H9 (cell line): ENCODE data around the gene OR51V1. TPM values are rescaled to one million over a fixed set of nuclear protein-coding genes. Genes with fewer than 3 reads are reported as not detected.

Source experiments
- DNase-seq: peaks from one replicate; pipeline ENCODE4 v3.0.0-alpha.2; 2017
- H2AFZ ChIP-seq: one replicate; pipeline ENCODE4 v1.6.1; 2013; ENCODE audit warnings: mild to moderate bottlenecking, low read length, control low read depth, moderate library complexity
- H2AK5ac ChIP-seq: 2 replicates; pipeline ENCODE4 v1.6.1; 2013; ENCODE audit warnings: low read length, control low read depth, mixed read lengths; ENCODE audit not compliant: insufficient read length
- H2BK120ac ChIP-seq: one replicate; pipeline ENCODE4 v1.6.1; 2013; ENCODE audit warnings: low read depth, mild to moderate bottlenecking, low read length, control low read depth, inconsistent platforms; ENCODE audit not compliant: poor library complexity, severe bottlenecking
- H2BK12ac ChIP-seq: 2 replicates; pipeline ENCODE4 v1.6.1; 2013; ENCODE audit warnings: low read length, control low read depth, mixed read lengths, low read depth; ENCODE audit not compliant: insufficient read length
- H2BK15ac ChIP-seq: 2 replicates; pipeline ENCODE4 v1.6.1; 2013; ENCODE audit warnings: low read depth, low read length, control low read depth
- H2BK20ac ChIP-seq: one replicate; pipeline ENCODE4 v1.6.1; 2013; ENCODE audit warnings: low read depth, mild to moderate bottlenecking, low read length, control low read depth, inconsistent platforms; ENCODE audit not compliant: poor library complexity, severe bottlenecking
- H2BK5ac ChIP-seq: 2 replicates; pipeline ENCODE4 v1.6.1; 2013; ENCODE audit warnings: low read length, control low read depth, mixed read lengths; ENCODE audit not compliant: insufficient read length
- H3K14ac ChIP-seq: 2 replicates; pipeline ENCODE4 v1.6.1; 2013; ENCODE audit warnings: low read length, control low read depth; ENCODE audit not compliant: insufficient read depth
- H3K18ac ChIP-seq: 2 replicates; pipeline ENCODE4 v1.6.1; 2013; ENCODE audit warnings: low read depth, mild to moderate bottlenecking, mixed read lengths, low read length, control low read depth; ENCODE audit not compliant: insufficient read length
- H3K23ac ChIP-seq: 2 replicates; pipeline ENCODE4 v1.6.1; 2013; ENCODE audit warnings: low read length, control low read depth, mixed read lengths, low read depth; ENCODE audit not compliant: insufficient read length
- H3K23me2 ChIP-seq: 2 replicates; pipeline ENCODE4 v1.6.1; 2013; ENCODE audit warnings: low read depth, mild to moderate bottlenecking, mixed read lengths, low read length, control low read depth; ENCODE audit not compliant: insufficient read length, poor library complexity, severe bottlenecking
- H3K27ac ChIP-seq: 2 replicates; pipeline ENCODE4 v1.5.1; 2013; ENCODE audit warnings: low read length, control low read depth, mixed read lengths, low read depth; ENCODE audit not compliant: insufficient read length
- H3K27me3 ChIP-seq: 2 replicates; pipeline ENCODE4 v1.6.1; 2013; ENCODE audit warnings: low read length, control low read depth, inconsistent platforms; ENCODE audit not compliant: insufficient read depth
- H3K4ac ChIP-seq: 2 replicates; pipeline ENCODE4 v1.6.1; 2013; ENCODE audit warnings: low read depth, mild to moderate bottlenecking, control low read depth, inconsistent platforms, low read length, moderate library complexity
- H3K4me1 ChIP-seq: 2 replicates; pipeline ENCODE4 v1.6.1; 2013; ENCODE audit warnings: low read length, control low read depth, inconsistent platforms; ENCODE audit not compliant: insufficient read depth
- H3K4me2 ChIP-seq: 2 replicates; pipeline ENCODE4 v1.6.1; 2013; ENCODE audit warnings: low read length, control low read depth, mixed read lengths; ENCODE audit not compliant: insufficient read length, insufficient read depth
- H3K56ac ChIP-seq: 2 replicates; pipeline ENCODE4 v1.6.1; 2013; ENCODE audit warnings: low read depth, mild to moderate bottlenecking, mixed read lengths, low read length, control low read depth; ENCODE audit not compliant: insufficient read length
- H3K79me1 ChIP-seq: 2 replicates; pipeline ENCODE4 v1.6.1; 2013; ENCODE audit warnings: low read depth, mild to moderate bottlenecking, moderate library complexity, low read length, control low read depth, inconsistent platforms; ENCODE audit not compliant: insufficient read depth, poor library complexity, severe bottlenecking
- H3K79me2 ChIP-seq: 2 replicates; pipeline ENCODE4 v1.6.1; 2013; ENCODE audit warnings: low read length, control low read depth, inconsistent platforms; ENCODE audit not compliant: insufficient read depth
- H3K9ac ChIP-seq: 2 replicates; pipeline ENCODE4 v1.6.1; 2013; ENCODE audit warnings: low read length, control low read depth, mixed read lengths; ENCODE audit not compliant: insufficient read length; ENCODE audit errors: extremely low read depth
- H3K9me3 ChIP-seq: one replicate; pipeline ENCODE4 v1.6.1; 2013; ENCODE audit warnings: low read depth, low read length, inconsistent platforms; ENCODE audit not compliant: control insufficient read depth
- H3T11ph ChIP-seq: one replicate; pipeline ENCODE4 v1.6.1; 2013; ENCODE audit warnings: mild to moderate bottlenecking, low read length, control low read depth, inconsistent platforms
- H4K20me1 ChIP-seq: one replicate; pipeline ENCODE4 v1.6.1; 2013; ENCODE audit not compliant: control insufficient read depth, insufficient read length, insufficient read depth
- H4K5ac ChIP-seq: 2 replicates; pipeline ENCODE4 v1.6.1; 2013; ENCODE audit warnings: low read depth, mild to moderate bottlenecking, mixed read lengths, low read length, control low read depth; ENCODE audit not compliant: insufficient read length
- H4K8ac ChIP-seq: replicated peaks from 2 replicates; pipeline ENCODE4 v1.6.1; 2013; ENCODE audit warnings: low read length, control low read depth, mixed read lengths, low read depth; ENCODE audit not compliant: insufficient read length
- H4K91ac ChIP-seq: 2 replicates; pipeline ENCODE4 v1.6.1; 2013; ENCODE audit warnings: low read depth, mild to moderate bottlenecking, moderate library complexity, mixed read lengths, low read length, control low read depth; ENCODE audit not compliant: insufficient read length
- H3K27ac Mint-ChIP-seq, 3 experiments: 2 replicates in 2 of 3; 3 replicates in 1 of 3; pipeline ENCODE4 v1.8.0; 2020 to 2021; ENCODE audit warnings: mixed read lengths in 3 of 3, mild to moderate bottlenecking in 1 of 3, moderate library complexity in 1 of 3
- H3K27me3 Mint-ChIP-seq: 2 replicates; pipeline ENCODE4 v1.8.0; 2021; ENCODE audit warnings: low read depth, mild to moderate bottlenecking, moderate library complexity, mixed read lengths
- H3K36me3 Mint-ChIP-seq, 3 experiments: 2 replicates in 2 of 3; 3 replicates in 1 of 3; pipeline ENCODE4 v1.8.0; 2020 to 2021; ENCODE audit warnings: low read depth in 3 of 3, mixed read lengths in 3 of 3; ENCODE audit not compliant: insufficient read depth in 1 of 3
- H3K4me1 Mint-ChIP-seq, 2 experiments: 2 replicates each; pipeline ENCODE4 v1.8.0; 2020; ENCODE audit warnings: mixed read lengths in 2 of 2
- H3K4me3 Mint-ChIP-seq, 2 experiments: 2 replicates in 1 of 2; 3 replicates in 1 of 2; pipeline ENCODE4 v1.8.0; 2020 to 2021; ENCODE audit warnings: mild to moderate bottlenecking in 2 of 2, mixed read lengths in 2 of 2, moderate library complexity in 1 of 2
- H3K9me3 Mint-ChIP-seq, 2 experiments: 2 replicates in 1 of 2; 3 replicates in 1 of 2; pipeline ENCODE4 v1.8.0; 2020; ENCODE audit warnings: mild to moderate bottlenecking in 2 of 2, mixed read lengths in 2 of 2, moderate library complexity in 1 of 2
- CTCF ChIP-seq: fragments of 200-600 bp; sonication (generic); conservative IDR thresholded peaks from 3 replicates; pipeline ENCODE4 v1.8.0; 2021; ENCODE audit warnings: antibody characterized with exemption, mild to moderate bottlenecking
- WGBS: extraction: QIAGEN DNeasy Blood & Tissue Kit; methylation state at CpG from one replicate; pipeline ENCODE4 v1.1.7; 2013; ENCODE audit warnings: missing lambda C conversion rate, low lambda C conversion rate, mixed read lengths; ENCODE audit not compliant: insufficient read length; ENCODE audit errors: extremely low coverage; 5-methylcytosine and 5-hydroxymethylcytosine counted together
- total RNA-seq: library from RNA; stranded (reverse); gene quantifications from 2 replicates; pipeline ENCODE4 v1.2.1, GENCODE V29; 2021

The OR51V1 gene
- total RNA-seq, 1 experiment from 2014 or later = not detected

DNA sequence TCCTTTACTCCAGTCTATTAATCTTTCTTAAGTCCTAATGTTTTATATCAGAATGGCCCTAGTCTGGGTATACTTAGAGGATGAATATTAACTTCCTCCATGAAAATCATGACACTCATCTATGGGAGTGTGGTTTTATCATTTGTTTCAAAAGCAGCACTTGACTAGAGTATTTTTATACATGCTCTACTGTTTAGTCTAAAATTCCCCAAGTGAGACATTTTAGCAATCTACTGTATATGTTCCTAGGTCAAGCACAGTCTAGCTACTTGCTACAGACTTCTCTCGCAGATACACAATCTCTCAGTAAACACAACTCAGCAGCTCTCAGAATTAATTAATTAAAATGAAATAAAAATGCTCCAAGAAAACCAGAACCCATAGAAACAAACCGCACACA, 29.3 kb upstream of the OR51V1 start:
- H3T11ph ChIP-seq = no peak overlapping the region
- WGBS = no CpG with 5 or more reads among the region's 2 CpGs
- H3K14ac ChIP-seq = no peak overlapping the region
- no peak overlapping the region for H3K56ac ChIP-seq
- H2BK15ac ChIP-seq = no peak overlapping the region
- Mint-ChIP-seq H3K27me3 (no peaks in the 10 kb centered on the region), H3K4me1 (no peaks in the 10 kb centered on the region), H3K4me3 (no peak overlapping the region), H3K36me3 (no peaks in the 10 kb centered on the region), H3K9me3 (no peaks in the 10 kb centered on the region), H3K27ac (no peak overlapping the region)
- H3K4ac ChIP-seq = no peak overlapping the region
- H3K4me2 ChIP-seq = no peak overlapping the region
- no peak overlapping the region for H3K9ac ChIP-seq
- H2BK120ac ChIP-seq = no peak overlapping the region
- no peaks in the 10 kb centered on the region for H3K4me1 ChIP-seq
- no peak for TF ChIP-seq CTCF
- H3K23me2 ChIP-seq = no peaks in the 10 kb centered on the region
- no peak overlapping the region for H4K8ac ChIP-seq
- no peak overlapping the region for H2AFZ ChIP-seq
- H3K79me1 ChIP-seq = no peaks in the 10 kb centered on the region
- no peak for DNase-seq
- H2AK5ac ChIP-seq = no peak overlapping the region
- H3K27ac ChIP-seq = no peak overlapping the region
- no peaks in the 10 kb centered on the region for H3K79me2 ChIP-seq
- no peaks in the 10 kb centered on the region for H3K9me3 ChIP-seq
- no peak overlapping the region for H3K18ac ChIP-seq
- no peaks in the 10 kb centered on the region for H4K20me1 ChIP-seq
- H2BK20ac ChIP-seq = no peak overlapping the region
- H4K91ac ChIP-seq = no peak overlapping the region
- H3K27me3 ChIP-seq = no peaks in the 10 kb centered on the region
- H2BK12ac ChIP-seq = no peak overlapping the region
- no peak overlapping the region for H2BK5ac ChIP-seq
- no peak overlapping the region for H4K5ac ChIP-seq
- no peak overlapping the region for H3K23ac ChIP-seq
